Measurements from ENCODE around the gene XYLT1. TPM values are rescaled to one million over a fixed set of nuclear protein-coding genes. Genes with fewer than 3 reads are reported as not detected.
"Not testable (repeated sequence)": the region's sequence is repeated elsewhere in the genome, so short reads cannot be mapped to it uniquely, and the experiment has no call there.

Gene XYLT1
- total RNA-seq, 1 experiment from 2014 or later, result under 0.01 TPM

- no peak overlapping the region for H3K27ac ChIP-seq
- no peaks in the 10 kb centered on the region for H3K4me1 ChIP-seq
- H3K36me3 ChIP-seq, result no peaks in the 10 kb centered on the region
- H3K9me3 ChIP-seq (replicated peaks), result no peaks in the 10 kb centered on the region
- DNase-seq, result no peak
- H3K4me3 ChIP-seq, result no peak overlapping the region
- H3K27me3 ChIP-seq, result no peaks in the 10 kb centered on the region
Observed at GRCh38 chr16:17413508-17413907, 57.3 kb downstream of the XYLT1 start.

- Histone ChIP-seq H3K4me1 (no peaks in the 10 kb centered on the region), H3K4me3 (no peak overlapping the region), H3K27me3 (no peaks in the 10 kb centered on the region), H3K36me3 (no peaks in the 10 kb centered on the region), H3K9me3 (replicated peaks) (no peaks in the 10 kb centered on the region), H3K27ac (no peak overlapping the region)
- no peak for DNase-seq
Observed at GRCh38 chr16:17412791-17413190, 58.0 kb downstream of the XYLT1 start.

GRCh38 chr16:17412221-17412620, 58.5 kb downstream of the XYLT1 start:
- no peak for DNase-seq
- Histone ChIP-seq H3K27me3 (no peaks in the 10 kb centered on the region), H3K4me1 (no peaks in the 10 kb centered on the region), H3K9me3 (replicated peaks) (no peaks in the 10 kb centered on the region), H3K4me3 (no peak overlapping the region), H3K36me3 (no peaks in the 10 kb centered on the region), H3K27ac (no peak overlapping the region)

GRCh38 chr16:17411263-17411662, 59.5 kb downstream of the XYLT1 start:
- no peaks in the 10 kb centered on the region for H3K27me3 ChIP-seq
- H3K9me3 ChIP-seq (replicated peaks), result no peaks in the 10 kb centered on the region
- no peak overlapping the region for H3K27ac ChIP-seq
- H3K4me3 ChIP-seq, result no peak overlapping the region
- H3K4me1 ChIP-seq, result no peaks in the 10 kb centered on the region
- DNase-seq, result no peak
- no peaks in the 10 kb centered on the region for H3K36me3 ChIP-seq

- not testable (repeated sequence) for H3K9me3 ChIP-seq (replicated peaks); H3K27ac ChIP-seq; DNase-seq; H3K4me1 ChIP-seq; H3K36me3 ChIP-seq; H3K4me3 ChIP-seq; H3K27me3 ChIP-seq
Observed at GRCh38 chr16:17410316-17410715, 60.4 kb downstream of the XYLT1 start.

- H3K4me3 ChIP-seq, result no peak overlapping the region
- no peaks in the 10 kb centered on the region for H3K36me3 ChIP-seq
- H3K27me3 ChIP-seq, result no peaks in the 10 kb centered on the region
- H3K9me3 ChIP-seq (replicated peaks), result no peaks in the 10 kb centered on the region
- H3K4me1 ChIP-seq, result no peaks in the 10 kb centered on the region
- no peak overlapping the region for H3K27ac ChIP-seq
- DNase-seq, result no peak
Observed at GRCh38 chr16:17409894-17410293, 60.9 kb downstream of the XYLT1 start.

- DNase-seq, result no peak
- Histone ChIP-seq H3K36me3 (no peaks in the 10 kb centered on the region), H3K27ac (no peak overlapping the region), H3K9me3 (replicated peaks) (no peaks in the 10 kb centered on the region), H3K4me3 (no peak overlapping the region), H3K4me1 (no peaks in the 10 kb centered on the region), H3K27me3 (no peaks in the 10 kb centered on the region)
Observed at GRCh38 chr16:17408955-17409441, 61.8 kb downstream of the XYLT1 start.

GRCh38 chr16:17408296-17408695, 62.5 kb downstream of the XYLT1 start:
- no peaks in the 10 kb centered on the region for H3K36me3 ChIP-seq
- no peaks in the 10 kb centered on the region for H3K9me3 ChIP-seq (replicated peaks)
- H3K4me3 ChIP-seq, result no peak overlapping the region
- H3K4me1 ChIP-seq, result no peaks in the 10 kb centered on the region
- H3K27ac ChIP-seq, result no peak overlapping the region
- no peaks in the 10 kb centered on the region for H3K27me3 ChIP-seq
- no peak for DNase-seq

GRCh38 chr16:17407321-17407720, 63.4 kb downstream of the XYLT1 start:
- H3K27ac ChIP-seq, result no peak overlapping the region
- DNase-seq, result no peak

GRCh38 chr16:17404941-17405689, 65.6 kb downstream of the XYLT1 start:
- H3K27me3 ChIP-seq, result no peaks in the 10 kb centered on the region
- no peak for DNase-seq
- H3K4me1 ChIP-seq, result no peaks in the 10 kb centered on the region
- H3K4me3 ChIP-seq, result no peak overlapping the region
- H3K27ac ChIP-seq, result no peak overlapping the region
- H3K36me3 ChIP-seq, result no peaks in the 10 kb centered on the region
- no peaks in the 10 kb centered on the region for H3K9me3 ChIP-seq (replicated peaks)

More at GRCh38 chr16:17407321-17407720, 63.4 kb downstream of the XYLT1 start:
- Histone ChIP-seq H3K4me1 (no peaks in the 10 kb centered on the region), H3K27me3 (no peaks in the 10 kb centered on the region), H3K9me3 (replicated peaks) (no peaks in the 10 kb centered on the region), H3K36me3 (no peaks in the 10 kb centered on the region), H3K4me3 (no peak overlapping the region)

- Histone ChIP-seq H3K4me1 (no peaks in the 10 kb centered on the region), H3K27ac (no peak overlapping the region), H3K36me3 (no peaks in the 10 kb centered on the region), H3K9me3 (replicated peaks) (no peaks in the 10 kb centered on the region), H3K27me3 (no peaks in the 10 kb centered on the region), H3K4me3 (no peak overlapping the region)
- no peak for DNase-seq
Observed at GRCh38 chr16:17403859-17404545, 66.8 kb downstream of the XYLT1 start.

- H3K4me1 ChIP-seq, result no peaks in the 10 kb centered on the region
- H3K4me3 ChIP-seq, result no peak overlapping the region
- no peak overlapping the region for H3K27ac ChIP-seq
- no peaks in the 10 kb centered on the region for H3K36me3 ChIP-seq
- no peak for DNase-seq
- no peaks in the 10 kb centered on the region for H3K9me3 ChIP-seq (replicated peaks)
- no peaks in the 10 kb centered on the region for H3K27me3 ChIP-seq
Observed at GRCh38 chr16:17403156-17403809, 67.5 kb downstream of the XYLT1 start.

- DNase-seq, result no peak
- Histone ChIP-seq H3K4me1 (no peaks in the 10 kb centered on the region), H3K36me3 (no peaks in the 10 kb centered on the region), H3K9me3 (replicated peaks) (no peaks in the 10 kb centered on the region), H3K4me3 (no peak overlapping the region), H3K27me3 (no peaks in the 10 kb centered on the region), H3K27ac (no peak overlapping the region)
Observed at GRCh38 chr16:17397499-17397891, 73.3 kb downstream of the XYLT1 start.

GRCh38 chr16:17396762-17397498, 73.8 kb downstream of the XYLT1 start:
- DNase-seq, result no peak
- Histone ChIP-seq H3K4me1 (no peaks in the 10 kb centered on the region), H3K27ac (no peak overlapping the region)

More at GRCh38 chr16:17396762-17397498, 73.8 kb downstream of the XYLT1 start:
- H3K9me3 ChIP-seq (replicated peaks), result no peaks in the 10 kb centered on the region
- H3K36me3 ChIP-seq, result no peaks in the 10 kb centered on the region
- no peak overlapping the region for H3K4me3 ChIP-seq
- no peaks in the 10 kb centered on the region for H3K27me3 ChIP-seq
